Measurements from ENCODE around the gene FRAT1.

The FRAT1 gene

GRCh38 chr10:97356318-97356914 lies 37.3 kb downstream of the FRAT1 start:
- Histone ChIP-seq H3K9me3 (ENCODE audit: insufficient read depth, low read length) (no peaks in the 10 kb centered on the region), H3K9ac (ENCODE audit: low read length) (no peak overlapping the region), H3K27me3 (ENCODE audit: low read depth, low read length) (no peaks in the 10 kb centered on the region), H3K79me2 (ENCODE audit: low read length) (no peaks in the 10 kb centered on the region), H3K4me2 (ENCODE audit: low read length) (no peak overlapping the region), H4K20me1 (ENCODE audit: insufficient read depth, low read length) (no peaks in the 10 kb centered on the region), H3K4me3 (ENCODE audit: low read length) (no peak overlapping the region), H2AFZ (ENCODE audit: low read depth, low read length) (no peak overlapping the region), H3K36me3 (replicated peaks; ENCODE audit: low read depth, low read length) (peaks cover 2% of the 10 kb centered on the region), H3K27ac (ENCODE audit: low read length) (no peak overlapping the region), H3K4me1 (ENCODE audit: low read length) (no peaks in the 10 kb centered on the region)
- TF ChIP-seq EZH2phosphoT487 (IDR thresholded peaks at IDR 0.05; ENCODE audit: low read depth) (no peak), CTCF (IDR thresholded peaks at IDR 0.05; ENCODE audit: low read depth, low read length) (no peak)

- Histone ChIP-seq H3K4me1 (ENCODE audit: low read length) (no peaks in the 10 kb centered on the region), H2AFZ (ENCODE audit: low read depth, low read length) (no peak overlapping the region), H3K79me2 (ENCODE audit: low read length) (no peaks in the 10 kb centered on the region), H3K27me3 (ENCODE audit: low read depth, low read length) (no peaks in the 10 kb centered on the region), H3K4me3 (ENCODE audit: low read length) (no peak overlapping the region), H3K9ac (ENCODE audit: low read length) (no peak overlapping the region), H3K4me2 (ENCODE audit: low read length) (no peak overlapping the region), H3K27ac (ENCODE audit: low read length) (no peak overlapping the region), H4K20me1 (ENCODE audit: insufficient read depth, low read length) (no peaks in the 10 kb centered on the region), H3K9me3 (ENCODE audit: insufficient read depth, low read length) (no peaks in the 10 kb centered on the region), H3K36me3 (replicated peaks; ENCODE audit: low read depth, low read length) (peaks cover 2% of the 10 kb centered on the region)
- TF ChIP-seq EZH2phosphoT487 (IDR thresholded peaks at IDR 0.05; ENCODE audit: low read depth) = no peak
- no peak for TF ChIP-seq CTCF (IDR thresholded peaks at IDR 0.05; ENCODE audit: low read depth, low read length)
Observed at GRCh38 chr10:97356918-97357317, 37.8 kb downstream of the FRAT1 start.

- Histone ChIP-seq H3K9ac (ENCODE audit: low read length) (no peak overlapping the region), H3K27ac (ENCODE audit: low read length) (no peak overlapping the region), H3K36me3 (replicated peaks; ENCODE audit: low read depth, low read length) (peaks cover 2% of the 10 kb centered on the region), H3K4me2 (ENCODE audit: low read length) (no peak overlapping the region), H4K20me1 (ENCODE audit: insufficient read depth, low read length) (no peaks in the 10 kb centered on the region), H3K4me1 (ENCODE audit: low read length) (no peaks in the 10 kb centered on the region), H3K27me3 (ENCODE audit: low read depth, low read length) (no peaks in the 10 kb centered on the region), H3K9me3 (ENCODE audit: insufficient read depth, low read length) (no peaks in the 10 kb centered on the region), H3K4me3 (ENCODE audit: low read length) (no peak overlapping the region), H2AFZ (ENCODE audit: low read depth, low read length) (no peak overlapping the region), H3K79me2 (ENCODE audit: low read length) (no peaks in the 10 kb centered on the region)
- TF ChIP-seq EZH2phosphoT487 (IDR thresholded peaks at IDR 0.05; ENCODE audit: low read depth) (no peak), CTCF (IDR thresholded peaks at IDR 0.05; ENCODE audit: low read depth, low read length) (no peak)
Observed at GRCh38 chr10:97358349-97358748, 39.3 kb downstream of the FRAT1 start.

GRCh38 chr10:97358781-97359180 lies 39.7 kb downstream of the FRAT1 start:
- Histone ChIP-seq H3K4me3 (ENCODE audit: low read length) (no peak overlapping the region), H3K27ac (ENCODE audit: low read length) (no peak overlapping the region), H3K4me2 (ENCODE audit: low read length) (no peak overlapping the region), H3K79me2 (ENCODE audit: low read length) (no peaks in the 10 kb centered on the region), H3K36me3 (replicated peaks; ENCODE audit: low read depth, low read length) (peaks cover 2% of the 10 kb centered on the region), H3K9ac (ENCODE audit: low read length) (no peak overlapping the region), H3K4me1 (ENCODE audit: low read length) (no peaks in the 10 kb centered on the region), H2AFZ (ENCODE audit: low read depth, low read length) (no peak overlapping the region), H4K20me1 (ENCODE audit: insufficient read depth, low read length) (no peaks in the 10 kb centered on the region), H3K9me3 (ENCODE audit: insufficient read depth, low read length) (no peaks in the 10 kb centered on the region), H3K27me3 (ENCODE audit: low read depth, low read length) (no peaks in the 10 kb centered on the region)
- TF ChIP-seq EZH2phosphoT487 (IDR thresholded peaks at IDR 0.05; ENCODE audit: low read depth) (no peak), CTCF (IDR thresholded peaks at IDR 0.05; ENCODE audit: low read depth, low read length) (no peak)

All from OCI-LY3 (cell line).